H1 (cell line): ENCODE data around the gene RAB40C. TPM values are rescaled to one million over a fixed set of nuclear protein-coding genes. Genes with fewer than 3 reads are reported as not detected.

Experiments
- ASH2L ChIP-seq: fragments of 200-600, 300-600 bp; sonication (generic); IDR thresholded peaks from one replicate; pipeline ENCODE4 v1.7.1; 2017; ENCODE audit warnings: low read length
- JUND ChIP-seq: IDR thresholded peaks from 2 replicates; pipeline ENCODE4 v1.6.1; 2011; ENCODE audit warnings: mild to moderate bottlenecking, improper control_type of control experiment, low read length
- RBBP5 ChIP-seq: IDR thresholded peaks from 2 replicates; pipeline ENCODE4 v1.7.1; 2012; ENCODE audit warnings: low read depth, mild to moderate bottlenecking, inconsistent platforms, low read length, moderate library complexity, borderline replicate concordance
- RNF2 ChIP-seq: fragments of 200-900, 300-1000 bp; sonication (generic); IDR thresholded peaks from 2 replicates; pipeline ENCODE4 v1.7.1; 2016; ENCODE audit warnings: borderline replicate concordance, low read depth, mild to moderate bottlenecking, antibody characterized with exemption, low read length; ENCODE audit not compliant: poor library complexity, severe bottlenecking; ENCODE audit errors: missing control alignments
- SAP30 ChIP-seq: fragments of 300-600 bp; sonication (generic); IDR thresholded peaks from 2 replicates; pipeline ENCODE4 v1.7.1; 2012; ENCODE audit warnings: low read length, moderate library complexity, mild to moderate bottlenecking, inconsistent platforms; ENCODE audit not compliant: insufficient read depth, insufficient replicate concordance
- SP2 ChIP-seq: IDR thresholded peaks from 2 replicates; pipeline ENCODE4 v1.6.1; 2012; ENCODE audit warnings: mild to moderate bottlenecking, low read length, inconsistent platforms
- TCF12 ChIP-seq: IDR thresholded peaks from 2 replicates; pipeline ENCODE4 v1.6.1; 2011; ENCODE audit warnings: low read depth, mild to moderate bottlenecking, low read length
- polyA plus RNA-seq, 7 experiments: library from polyadenylated mRNA; depleted of rRNA in 3 of 7; stranded (reverse) in 5 of 7; unstranded in 2 of 7; fragments of >200 nt in 5 of 7; fragments of 200-250 nt in 2 of 7; gene quantifications; 1 replicate in 5 of 7; 2 replicates in 1 of 7; 4 replicates in 1 of 7; pipeline versions ENCODE4 v1.2.1 to v1.2.3, GENCODE V29; 2011 to 2013; ENCODE audit warnings: missing spikeins in 2 of 7, mixed read lengths in 2 of 7
- total RNA-seq: library from RNA; stranded (reverse); fragmentation: NEBNext Ultra II Directional; extraction: Animal tissue kit (Norgen Biotek cat#: 25700); gene quantifications from 2 replicates; pipeline ENCODE4 v1.2.1, GENCODE V29; 2021

The RAB40C gene
- total and polyA plus RNA-seq, 2 of the 8 experiments (the other 6 are each of a cell fraction or from before 2014, with no cell fraction given): 13.9 to 15.6 TPM

DNA sequence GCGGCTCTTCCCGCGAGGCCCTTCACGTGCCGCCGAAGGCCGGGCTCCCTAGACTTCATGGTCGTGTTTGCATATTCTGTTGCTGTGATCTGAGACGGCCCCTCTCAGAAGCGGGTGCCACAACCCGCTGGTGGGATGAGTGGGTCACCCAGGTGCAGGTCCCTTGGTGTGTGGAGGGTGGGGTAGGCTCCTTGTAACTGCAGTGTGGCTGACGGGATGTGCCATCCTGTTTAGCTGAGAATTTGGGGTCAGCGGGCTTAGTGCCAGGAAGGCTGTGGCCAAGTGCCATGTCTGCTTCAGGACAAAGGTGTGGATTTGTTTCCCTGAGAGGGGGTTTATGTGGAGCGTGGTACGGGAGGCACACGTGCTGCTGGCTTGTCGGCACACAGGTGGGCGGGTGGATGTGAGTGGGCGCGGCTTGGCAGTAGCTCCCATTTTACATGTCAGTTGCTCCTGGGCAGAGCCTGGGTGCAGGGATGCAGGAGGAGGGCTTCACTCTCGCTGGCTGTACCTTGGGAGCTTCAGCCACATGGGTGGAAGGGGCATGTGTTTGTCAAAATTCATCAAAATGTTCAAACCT is 31.8 kb downstream of the RAB40C start (continued):
- TF ChIP-seq SAP30 (no peak), ASH2L (no peak), RBBP5 (no peak), JUND (no peak), RNF2 (no peak), TCF12 (no peak), SP2 (no peak)
